Ramos (cell line): Measurements from ENCODE around the gene FHDC1.

Experiments
- in situ Hi-C: fragments of 300-500 bp; cut with MboI; formaldehyde crosslinking; loops from one replicate; pipeline ENCODE4 v1.14.3; 2022; ENCODE audit warnings: low sequenced_read_pairs; ENCODE audit not compliant: unreplicated experiment

The FHDC1 gene

DNA sequence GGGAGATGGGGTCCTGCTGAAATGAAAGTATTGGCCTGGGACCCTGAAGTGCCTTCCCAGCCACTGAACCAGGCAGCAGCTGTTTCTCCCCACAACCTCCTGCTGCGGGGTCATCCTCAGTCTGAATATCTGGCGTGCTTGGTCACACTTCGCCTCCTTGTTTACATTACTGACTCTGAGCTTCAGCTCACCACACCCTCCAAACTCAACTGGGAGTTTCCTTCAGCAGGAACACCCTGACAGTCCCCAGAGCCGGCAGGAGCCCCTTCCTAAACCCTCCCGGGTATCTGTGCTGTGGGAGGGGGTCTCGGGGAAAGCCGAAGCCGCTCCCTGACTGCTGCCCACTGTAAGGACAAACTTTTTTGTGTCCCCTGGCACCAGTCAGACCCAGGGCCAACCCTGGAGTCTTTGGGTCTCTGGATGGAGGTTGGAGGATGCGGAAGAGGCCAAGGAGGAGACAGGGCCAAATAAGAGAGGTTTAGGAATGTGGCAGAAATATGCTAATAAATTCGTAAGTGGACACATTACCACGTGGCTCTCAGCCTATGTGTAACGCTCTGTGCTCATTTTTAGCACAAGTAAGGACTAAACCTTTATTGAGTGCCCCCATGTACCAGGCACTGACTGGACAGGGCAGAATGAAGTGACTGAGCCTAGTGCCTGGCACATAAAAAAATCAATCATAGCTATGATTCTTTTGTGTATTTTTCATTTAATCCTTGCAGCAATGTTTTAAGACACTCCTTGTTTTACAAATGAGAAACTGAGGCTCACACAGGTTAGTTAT lies 20.7 kb downstream of the FHDC1 start:
- in situ Hi-C loops: no loop called here

DNA sequence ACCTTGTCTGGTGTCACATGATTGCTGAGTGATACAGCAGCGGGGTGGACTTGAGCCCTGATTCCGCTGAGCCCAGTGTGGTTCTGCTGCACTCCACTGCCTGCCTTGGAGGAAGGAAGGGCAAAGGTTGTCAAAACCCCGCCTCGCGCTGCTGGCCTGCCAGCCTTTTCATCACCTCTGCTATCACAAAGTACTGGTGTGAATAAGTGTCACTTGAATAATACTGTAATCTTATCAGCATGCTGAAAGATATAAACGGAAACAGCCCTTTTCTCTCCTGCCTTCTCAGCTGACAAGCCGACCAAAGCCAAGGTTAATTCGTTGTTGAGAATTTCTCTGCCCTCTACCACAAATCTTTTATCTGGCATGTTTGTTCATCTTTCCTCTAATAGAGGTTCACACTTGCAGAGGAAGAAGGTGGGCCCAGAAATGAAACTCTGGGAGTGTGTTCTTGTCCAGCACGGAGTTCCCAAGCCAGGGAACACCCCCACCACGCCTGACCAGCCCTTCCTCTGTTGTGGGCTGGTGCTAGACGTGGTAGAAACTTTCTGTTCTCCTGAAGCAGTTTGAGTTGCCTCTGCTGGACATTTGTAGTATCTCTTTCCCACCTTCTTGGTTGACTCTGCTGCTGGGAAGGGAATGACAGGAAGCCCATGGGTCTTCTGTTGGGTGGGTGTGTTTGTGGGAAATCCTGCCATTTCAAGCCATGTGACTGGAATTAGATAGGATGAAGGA lies 21.5 kb downstream of the FHDC1 start:
- in situ Hi-C loops: no loop called here

DNA sequence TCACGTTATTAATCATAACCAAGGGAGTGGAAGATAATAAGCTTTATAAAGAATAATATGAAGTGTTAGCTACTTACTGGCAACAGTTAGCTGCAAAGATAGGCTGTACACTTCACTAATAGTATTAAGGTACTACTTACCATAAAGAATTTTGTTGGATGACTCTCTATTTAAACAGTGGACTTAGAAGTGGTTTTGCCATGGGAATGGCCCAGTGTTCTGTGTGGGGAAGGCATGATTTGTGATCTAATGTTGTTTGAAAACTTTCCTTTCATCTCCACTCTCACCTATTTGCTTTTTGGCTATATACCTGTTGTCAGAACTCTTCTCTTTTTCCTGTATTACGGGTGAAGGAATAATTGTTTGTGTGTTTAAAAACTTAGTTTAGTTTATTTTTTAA lies 23.0 kb downstream of the FHDC1 start:
- in situ Hi-C loops: no loop called here

DNA sequence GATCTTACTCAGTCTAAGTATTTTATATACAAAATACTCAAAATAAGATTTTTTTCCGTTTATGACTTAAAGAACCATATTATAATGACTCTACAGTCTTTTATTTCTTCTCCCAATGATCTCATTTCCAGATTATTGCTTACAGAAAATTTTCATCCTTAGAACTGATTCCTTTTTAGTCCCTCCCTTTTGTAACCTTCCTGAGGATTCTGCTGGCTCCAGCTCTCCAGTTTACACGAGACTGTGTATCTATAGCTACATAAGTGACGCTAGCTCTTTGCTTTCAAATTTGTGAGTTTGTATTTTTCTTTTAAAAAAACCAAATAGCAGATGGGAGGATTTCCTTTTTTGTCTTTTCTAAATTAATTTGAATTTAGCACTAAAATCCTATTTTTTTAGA lies 24.0 kb downstream of the FHDC1 start:
- in situ Hi-C loops: no loop called here

DNA sequence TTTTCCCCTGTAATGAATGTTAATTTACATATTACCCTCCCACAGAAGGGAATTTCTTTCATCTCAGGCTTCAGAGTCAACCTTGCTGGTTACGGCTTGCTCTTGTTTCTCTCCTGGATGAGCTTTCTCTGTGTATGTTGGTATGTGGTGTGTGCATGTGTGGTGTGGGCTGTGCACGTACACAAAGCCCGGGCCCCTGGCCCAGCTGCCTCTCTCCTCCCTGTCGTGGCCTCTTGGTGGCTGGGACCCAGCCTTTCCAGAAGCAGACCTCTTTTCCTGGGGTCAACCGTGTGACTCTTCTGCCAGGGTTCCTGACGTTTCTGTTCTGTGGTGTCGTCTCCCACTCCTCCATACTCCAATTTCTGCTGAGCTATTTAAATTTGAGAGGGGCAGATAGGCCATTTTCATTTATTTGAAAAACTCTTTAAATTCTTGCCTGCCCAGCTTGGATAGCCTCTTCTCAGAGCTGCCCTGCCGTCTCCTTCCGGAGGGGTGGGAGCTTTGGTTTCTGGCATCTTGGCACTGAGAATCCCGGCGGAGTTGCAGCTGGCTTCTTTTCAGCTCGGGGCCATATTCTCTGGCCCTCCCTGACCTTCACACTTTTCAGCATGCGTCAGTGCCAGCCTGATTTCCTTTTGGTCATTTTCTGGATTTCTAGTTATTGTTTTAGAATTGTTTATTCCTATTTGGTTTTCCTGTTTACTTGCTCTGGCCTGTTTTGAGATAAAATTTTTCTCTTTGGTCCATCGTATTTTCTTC lies 25.1 kb downstream of the FHDC1 start:
- in situ Hi-C loops: no loop called here

DNA sequence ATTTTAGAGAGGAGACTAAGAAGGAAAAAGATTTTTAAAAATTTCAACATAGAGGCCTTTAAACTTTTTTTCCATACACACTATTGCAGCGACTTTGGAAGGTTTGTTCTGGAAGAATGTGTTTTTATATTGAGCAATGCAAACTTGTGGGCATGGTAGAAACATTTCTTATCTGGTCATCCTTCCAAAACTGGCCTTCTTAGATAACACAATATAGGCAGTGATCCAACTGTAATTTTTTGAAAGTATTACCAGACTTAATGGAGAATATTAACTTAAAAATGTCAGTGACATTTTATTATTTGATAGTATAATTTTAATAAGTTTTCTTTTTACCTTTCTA lies 25.6 kb downstream of the FHDC1 start:
- in situ Hi-C loops: no loop called here

DNA sequence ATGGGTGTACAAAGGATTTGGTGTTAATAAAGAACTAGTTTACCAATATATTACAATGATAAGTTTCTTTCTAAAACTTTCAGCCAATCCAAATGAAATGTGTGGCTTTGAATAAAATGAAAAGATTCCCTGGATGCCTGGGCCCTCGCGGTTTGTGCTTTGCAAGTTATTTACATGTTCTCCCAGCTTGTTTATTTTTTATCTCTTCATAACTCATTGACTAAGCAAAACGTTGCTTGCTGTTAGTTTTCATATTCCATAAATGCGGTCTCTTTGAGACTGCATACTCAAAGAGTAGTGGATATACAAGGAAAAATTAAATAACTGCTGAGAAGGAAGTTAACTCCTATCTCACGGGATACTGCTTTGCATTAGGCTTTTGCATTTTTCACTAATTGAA lies 26.0 kb downstream of the FHDC1 start:
- in situ Hi-C loops: no loop called here

DNA sequence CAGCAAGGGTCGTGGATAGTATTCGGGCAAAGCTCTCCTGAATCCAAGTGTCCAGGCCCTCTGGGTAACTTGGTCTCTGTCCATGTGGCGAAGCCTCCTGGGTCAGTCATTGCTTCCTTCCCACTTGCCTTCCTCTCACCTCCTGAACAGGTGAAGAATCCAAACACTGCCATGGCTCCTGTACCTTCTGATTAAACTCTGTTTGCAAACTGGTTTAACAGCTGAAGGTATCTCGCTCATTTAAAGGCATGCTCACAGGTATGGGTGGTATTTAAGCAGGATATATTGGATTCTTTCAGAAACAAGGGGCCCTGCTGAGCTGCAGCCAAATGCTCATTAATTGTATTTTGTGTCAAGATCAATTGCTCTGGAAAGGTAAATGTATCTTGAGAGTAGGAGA lies 28.2 kb downstream of the FHDC1 start:
- in situ Hi-C loops: no loop called here

DNA sequence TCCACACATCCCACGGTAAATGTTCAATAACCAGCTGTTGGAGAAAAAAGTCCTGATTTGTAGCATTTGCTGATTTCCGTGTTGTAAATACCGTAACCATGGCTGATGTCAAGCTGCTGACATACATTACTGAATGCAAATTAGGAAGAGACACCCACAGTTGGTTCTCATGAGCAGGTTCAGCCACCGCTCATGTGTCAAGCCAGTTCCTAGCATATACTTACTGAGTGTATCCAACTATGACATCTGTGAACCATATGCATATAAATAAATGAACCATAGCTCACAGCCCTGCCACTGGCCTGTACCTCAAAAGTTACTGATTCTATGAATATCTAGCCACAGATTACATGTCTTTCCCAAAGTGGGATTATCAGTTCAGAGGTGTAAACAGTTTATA lies 29.5 kb downstream of the FHDC1 start:
- in situ Hi-C loops: no loop called here

DNA sequence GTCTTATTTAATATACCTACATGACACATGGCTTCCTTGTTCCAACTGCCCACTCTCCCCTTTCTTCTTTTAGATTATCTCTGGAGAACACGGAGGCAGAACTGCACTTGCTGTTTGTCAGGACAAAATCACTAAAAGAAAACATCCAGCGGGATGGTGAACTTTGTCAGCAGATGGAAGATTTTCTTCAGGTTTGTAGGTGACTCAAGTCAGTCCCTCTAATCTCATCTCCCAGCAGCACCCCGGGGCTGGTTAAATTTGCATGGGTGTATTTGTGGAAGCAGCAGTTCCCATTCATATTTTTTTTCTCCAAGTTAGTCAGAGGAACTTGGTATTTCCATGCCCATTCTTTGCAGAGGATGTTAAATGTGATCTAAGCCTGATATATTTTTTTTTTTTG lies 31.8 kb downstream of the FHDC1 start:
- in situ Hi-C loops: no loop called here

DNA sequence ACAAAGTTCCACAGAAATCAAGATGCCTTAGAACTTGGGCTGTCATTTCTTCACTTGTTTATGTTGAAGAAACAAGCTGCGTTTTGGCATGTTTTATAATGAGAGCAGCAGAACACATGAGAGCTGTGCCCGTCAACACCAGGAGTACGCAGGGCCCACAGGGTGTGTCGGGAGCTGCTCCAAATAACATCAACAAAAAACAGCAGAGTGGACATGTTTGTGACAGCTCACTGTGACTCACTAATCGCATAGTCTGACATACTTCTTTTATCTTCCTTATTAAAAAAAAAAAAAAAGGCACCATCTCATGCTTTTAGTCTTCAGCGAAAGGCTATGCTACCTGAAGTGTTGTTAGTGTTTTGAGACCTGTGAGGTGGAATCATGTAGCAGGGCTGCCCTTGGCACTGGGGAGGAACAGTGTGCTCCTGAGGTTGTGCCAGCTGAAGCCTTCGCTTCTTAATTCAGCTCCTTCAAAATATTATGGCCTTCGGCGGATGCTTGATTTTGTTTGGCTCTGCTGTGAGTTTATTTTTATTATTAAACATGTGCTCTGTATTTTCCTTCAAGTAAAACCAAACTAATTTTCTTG lies 32.8 kb downstream of the FHDC1 start:
- in situ Hi-C loops: no loop called here

DNA sequence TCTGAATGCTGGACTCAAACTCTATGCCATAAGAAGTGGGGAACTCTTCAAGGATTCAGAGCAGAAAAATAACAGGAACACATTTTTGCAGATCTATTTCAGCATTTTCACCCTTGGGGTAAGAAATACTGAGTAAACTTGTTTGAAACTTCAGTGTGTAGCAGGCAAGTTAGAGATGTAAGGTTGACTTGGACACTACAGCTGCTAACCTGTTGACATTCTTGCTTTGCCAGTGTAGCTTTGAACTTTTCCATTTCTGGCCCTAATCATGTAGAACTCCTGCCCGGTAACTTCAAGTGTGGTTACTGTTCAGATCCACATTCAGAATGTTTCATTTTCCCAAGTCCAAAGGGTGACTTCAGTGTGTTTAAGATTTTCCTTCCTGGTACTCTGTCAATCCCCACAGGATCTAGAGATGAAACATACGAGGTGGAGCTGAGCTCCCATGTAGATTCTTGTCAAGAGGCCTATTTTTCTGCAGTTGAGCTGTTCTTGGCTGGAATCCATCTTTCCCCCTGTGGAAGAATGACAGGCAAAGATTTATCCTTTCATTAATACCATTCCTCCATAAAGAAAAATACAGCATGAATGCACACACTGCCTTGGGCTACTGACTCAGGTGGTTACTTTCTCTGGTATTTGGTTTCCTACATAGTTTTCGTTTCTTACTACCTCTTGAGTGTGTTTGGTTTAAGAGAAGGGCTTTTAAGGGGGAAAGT lies 34.1 kb downstream of the FHDC1 start:
- in situ Hi-C loops: no loop called here

DNA sequence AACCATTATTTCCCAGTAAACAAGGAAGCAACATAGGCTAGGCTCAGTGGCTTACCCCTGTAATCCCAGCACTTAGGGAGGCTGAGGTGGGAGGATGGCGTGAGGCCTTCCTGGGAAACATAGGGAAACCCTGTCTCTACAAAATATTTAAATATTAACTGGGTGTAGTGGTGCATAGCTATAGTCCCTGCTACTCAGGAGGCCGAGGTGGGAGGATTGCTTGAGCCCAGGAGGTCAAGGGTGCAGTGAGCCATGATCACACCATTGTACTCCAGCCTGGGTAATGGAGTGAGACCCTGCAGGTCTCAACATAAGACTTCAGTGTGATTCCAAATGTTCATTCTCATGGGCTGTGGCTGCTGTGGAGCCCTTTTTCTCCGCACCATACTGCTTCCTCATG lies 34.9 kb downstream of the FHDC1 start:
- in situ Hi-C loops: no loop called here

DNA sequence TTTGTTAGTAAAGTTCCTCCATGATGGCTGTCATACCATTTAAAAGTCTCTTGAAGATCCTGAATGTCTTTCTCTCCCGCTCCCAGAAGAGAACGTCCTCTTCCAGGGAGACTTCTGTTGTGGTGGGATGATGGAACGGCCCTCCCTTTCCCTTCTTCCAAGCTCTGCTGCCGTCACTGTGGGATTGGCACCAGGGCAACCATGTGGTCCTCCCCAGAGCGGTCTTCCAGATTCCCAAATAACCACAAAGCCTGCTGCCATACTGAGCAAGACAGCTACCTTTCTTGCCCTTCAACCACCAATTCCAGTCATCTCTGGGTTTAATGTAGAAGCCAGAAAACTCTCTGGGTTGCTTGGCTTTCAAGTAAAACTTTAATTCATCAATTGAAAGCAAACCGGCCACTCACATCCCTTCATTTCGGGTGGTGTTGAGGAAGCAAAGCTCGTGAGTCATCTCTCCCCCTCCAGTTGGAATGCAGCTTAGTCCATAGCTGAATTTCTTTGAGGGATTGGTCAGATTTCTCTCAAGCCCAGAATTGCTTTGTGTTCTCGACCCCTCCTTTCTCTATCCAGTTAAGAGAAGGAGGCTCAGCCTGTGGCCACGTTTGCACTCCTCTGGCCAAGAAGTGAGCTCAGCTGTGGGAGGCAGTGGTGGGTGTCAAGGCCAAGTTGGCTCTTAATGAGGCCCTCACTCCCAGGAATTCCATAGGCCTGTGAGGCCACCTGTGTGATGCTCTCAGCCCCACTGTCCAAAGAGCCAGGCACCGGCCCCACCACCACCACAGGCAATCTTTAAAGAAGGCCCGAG lies 36.9 kb downstream of the FHDC1 start:
- in situ Hi-C loops: no loop called here

DNA sequence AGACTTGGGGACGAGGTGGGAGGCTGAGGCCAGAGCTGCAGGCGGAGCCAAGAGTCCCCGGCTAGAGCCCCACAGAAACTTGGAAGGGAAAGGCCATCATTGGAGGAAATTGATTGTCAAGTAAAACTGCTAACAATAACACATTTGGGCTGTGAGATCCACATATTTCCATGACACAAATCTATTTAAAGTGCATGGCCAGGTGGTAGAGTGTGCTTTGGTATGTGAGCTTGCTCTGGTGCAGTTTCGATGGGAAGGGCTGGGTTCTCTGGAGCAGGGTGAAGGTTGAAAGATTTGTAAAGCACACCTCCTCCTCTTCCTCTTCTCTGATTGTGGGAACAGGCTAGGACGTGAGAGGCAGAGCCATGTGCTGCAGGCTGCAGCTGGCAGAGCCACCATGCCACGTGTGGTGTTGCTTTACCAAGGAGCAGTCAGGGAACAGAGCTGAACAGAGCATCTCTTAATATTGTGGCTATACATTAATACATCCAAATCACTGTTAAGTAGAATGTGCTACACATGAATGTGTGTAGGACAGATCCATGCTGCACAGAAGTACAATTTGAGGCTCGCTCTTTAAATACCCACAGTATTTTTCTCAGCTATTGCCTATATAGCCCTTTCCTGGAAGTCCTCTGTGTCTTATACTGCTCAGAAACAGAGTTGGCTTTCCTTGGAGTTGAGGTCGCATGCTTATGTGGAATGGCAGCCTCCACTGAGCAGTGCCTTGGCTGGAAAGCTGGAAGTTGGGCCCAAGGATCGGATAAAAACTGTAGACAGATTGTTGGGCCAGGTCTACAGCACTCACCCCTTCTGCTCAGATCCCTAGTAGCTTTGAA lies 37.7 kb downstream of the FHDC1 start:
- in situ Hi-C loops: no loop called here

DNA sequence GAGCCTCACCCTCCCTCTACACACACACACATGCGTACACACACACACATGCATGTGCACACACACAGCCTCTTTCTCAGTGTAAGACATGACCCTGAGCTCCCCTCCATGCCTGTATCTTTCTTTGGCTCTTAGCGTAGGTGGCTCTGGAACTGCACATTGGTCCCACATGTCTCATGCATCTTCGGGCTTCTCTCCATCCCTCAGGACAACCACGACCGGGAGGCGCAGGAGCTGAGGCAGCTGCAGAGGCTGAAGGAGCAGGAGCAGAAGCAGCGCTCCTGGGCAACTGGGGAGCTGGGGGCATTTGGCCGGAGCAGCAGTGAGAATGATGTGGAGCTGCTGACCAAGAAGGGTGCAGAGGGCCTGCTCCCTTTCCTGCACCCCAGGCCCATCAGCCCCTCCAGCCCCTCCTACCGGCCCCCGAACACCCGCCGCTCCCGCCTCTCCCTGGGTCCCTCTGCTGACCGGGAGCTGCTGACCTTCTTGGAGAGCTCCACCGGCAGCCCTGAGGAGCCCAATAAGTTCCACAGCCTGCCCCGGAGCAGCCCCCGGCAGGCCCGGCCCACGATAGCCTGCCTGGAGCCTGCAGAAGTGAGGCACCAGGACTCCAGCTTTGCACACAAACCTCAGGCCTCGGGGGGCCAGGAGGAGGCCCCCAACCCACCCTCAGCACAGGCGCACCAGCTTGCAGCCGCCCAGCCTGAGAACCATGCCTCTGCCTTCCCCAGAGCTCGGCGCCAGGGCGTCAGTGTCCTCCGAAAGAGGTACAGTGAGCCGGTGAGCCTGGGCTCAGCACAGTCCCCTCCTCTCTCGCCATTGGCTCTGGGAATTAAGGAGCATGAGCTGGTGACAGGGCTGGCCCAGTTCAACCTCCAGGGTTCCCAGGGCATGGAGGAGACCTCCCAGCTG lies 38.6 kb downstream of the FHDC1 start:
- in situ Hi-C loops: no loop called here

DNA sequence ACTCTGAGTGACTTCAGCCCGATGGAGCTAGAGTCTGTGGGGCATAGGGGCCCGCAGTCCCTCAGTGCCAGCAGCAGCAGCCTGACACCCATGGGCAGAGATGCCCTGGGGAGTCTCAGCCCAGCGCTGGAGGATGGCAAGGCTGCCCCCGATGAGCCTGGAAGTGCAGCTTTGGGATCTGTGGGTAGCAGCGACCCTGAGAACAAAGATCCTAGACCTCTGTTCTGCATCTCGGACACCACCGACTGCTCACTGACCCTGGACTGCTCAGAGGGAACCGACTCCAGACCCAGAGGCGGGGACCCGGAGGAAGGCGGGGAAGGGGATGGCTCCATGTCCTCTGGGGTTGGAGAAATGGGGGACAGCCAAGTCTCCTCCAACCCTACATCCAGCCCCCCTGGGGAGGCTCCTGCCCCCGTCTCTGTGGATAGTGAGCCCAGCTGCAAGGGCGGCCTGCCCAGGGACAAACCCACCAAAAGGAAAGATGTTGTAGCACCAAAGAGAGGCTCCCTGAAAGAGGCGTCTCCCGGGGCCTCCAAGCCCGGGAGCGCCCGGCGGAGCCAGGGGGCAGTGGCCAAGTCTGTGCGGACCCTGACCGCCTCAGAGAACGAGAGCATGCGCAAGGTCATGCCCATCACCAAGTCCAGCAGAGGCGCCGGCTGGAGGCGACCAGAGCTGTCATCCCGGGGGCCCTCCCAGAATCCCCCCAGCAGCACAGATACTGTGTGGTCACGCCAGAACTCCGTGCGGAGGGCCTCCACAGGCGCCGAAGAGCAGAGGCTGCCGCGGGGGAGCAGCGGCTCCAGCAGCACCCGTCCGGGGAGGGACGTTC lies 39.5 kb downstream of the FHDC1 start:
- in situ Hi-C loops: no loop called here
